NCI-H2171 treated with DMSO at 0.1 percent for 48 hours (cell line): Measurements from ENCODE around the gene PPFIBP2.

Source experiments
- DNase-seq: peaks from one replicate; lab custom pipeline; 2025; lab: John Stamatoyannopoulos, UW

Gene PPFIBP2

GRCh38 chr11:7667460-7667859 lies 153.7 kb downstream of the PPFIBP2 start:
- no peak for DNase-seq

- no peak for DNase-seq
Measured at GRCh38 chr11:7668464-7668863, 154.7 kb downstream of the PPFIBP2 start.

GRCh38 chr11:7668911-7669310 lies 155.1 kb downstream of the PPFIBP2 start:
- DNase-seq, result no peak

DNA sequence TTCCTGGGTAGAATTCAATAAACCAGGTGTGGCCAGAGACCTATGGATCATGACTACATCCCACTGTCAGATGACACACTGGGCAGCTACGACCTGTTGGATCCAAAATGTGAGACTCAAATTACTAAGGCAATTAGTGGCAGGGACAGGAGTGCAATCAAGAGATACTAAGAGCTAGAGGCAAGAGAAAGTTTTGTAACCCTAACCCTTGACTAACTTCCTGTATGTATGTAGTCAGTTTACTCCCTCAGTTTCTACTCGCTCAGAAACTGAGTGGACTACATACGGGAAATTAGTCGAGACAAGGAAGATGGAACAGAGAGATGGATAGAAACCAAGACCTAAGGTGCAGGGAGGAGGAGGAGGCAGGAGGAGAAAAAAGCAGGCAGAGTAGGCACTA lies 156.8 kb downstream of the PPFIBP2 start:
- DNase-seq, result no peak

GRCh38 chr11:7671347-7672215 lies 157.8 kb downstream of the PPFIBP2 start:
- DNase-seq, result no peak

DNA sequence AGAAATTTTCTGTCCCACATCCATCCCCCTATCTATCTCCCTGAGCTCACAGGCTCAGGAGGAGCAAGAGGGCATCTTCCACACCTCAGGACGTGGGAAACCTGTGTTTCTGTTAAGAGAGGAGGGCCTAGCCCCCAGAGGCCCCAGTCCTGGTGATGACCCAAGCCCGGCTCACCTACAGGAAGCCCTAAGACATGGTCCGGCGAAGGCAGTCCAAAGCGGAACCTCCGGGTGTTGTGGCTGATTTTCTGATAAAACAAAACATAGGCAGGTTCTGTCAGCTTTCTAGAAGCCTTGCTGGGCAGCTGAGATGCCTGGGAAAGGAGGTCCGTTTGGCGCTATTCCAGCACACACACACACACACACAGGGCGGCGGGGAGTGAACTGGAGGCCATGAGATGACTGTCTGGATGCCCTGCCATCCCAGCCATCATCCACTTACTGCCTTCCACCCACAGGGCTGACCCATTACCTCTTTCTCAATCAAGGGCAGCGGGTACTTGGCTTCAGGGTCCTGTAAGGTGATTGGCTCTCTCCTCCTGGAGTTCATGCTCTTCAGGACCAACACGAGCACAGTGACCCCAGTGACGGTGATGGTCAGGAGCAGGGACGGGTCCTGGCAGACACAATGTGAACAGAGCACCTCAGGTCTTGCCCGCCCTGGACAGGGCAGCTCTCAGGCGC lies 158.6 kb downstream of the PPFIBP2 start:
- no peak for DNase-seq

GRCh38 chr11:7672960-7673723 lies 159.3 kb downstream of the PPFIBP2 start, which contains the start of gene CYB5R2:
TSS of gene CYB5R2 (minus strand) at chr11:7673500. CDS start at chr11:7672825, 675 bp downstream.
- no peak for DNase-seq

- DNase-seq, result no peak
Measured at GRCh38 chr11:7673724-7674434, 160.1 kb downstream of the PPFIBP2 start.

DNA sequence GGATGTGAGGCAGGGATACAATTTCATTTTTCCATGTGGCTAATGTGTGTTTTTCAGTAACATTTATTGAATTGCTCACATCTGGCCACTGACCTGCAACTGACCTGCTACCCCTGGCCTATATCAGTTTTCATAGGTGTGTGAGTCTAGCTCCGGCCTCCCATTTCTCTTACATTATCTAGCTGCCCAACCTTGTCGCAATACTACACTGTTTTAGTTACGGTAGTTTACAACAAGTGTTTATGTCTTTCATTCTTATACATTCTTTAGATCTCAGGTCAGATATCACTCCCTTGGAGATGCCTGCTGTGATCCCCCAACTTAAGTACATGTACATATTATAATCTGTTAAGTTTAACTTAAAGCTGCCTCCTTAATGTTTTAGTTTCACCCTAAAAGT lies 161.8 kb downstream of the PPFIBP2 start:
- no peak for DNase-seq

DNA sequence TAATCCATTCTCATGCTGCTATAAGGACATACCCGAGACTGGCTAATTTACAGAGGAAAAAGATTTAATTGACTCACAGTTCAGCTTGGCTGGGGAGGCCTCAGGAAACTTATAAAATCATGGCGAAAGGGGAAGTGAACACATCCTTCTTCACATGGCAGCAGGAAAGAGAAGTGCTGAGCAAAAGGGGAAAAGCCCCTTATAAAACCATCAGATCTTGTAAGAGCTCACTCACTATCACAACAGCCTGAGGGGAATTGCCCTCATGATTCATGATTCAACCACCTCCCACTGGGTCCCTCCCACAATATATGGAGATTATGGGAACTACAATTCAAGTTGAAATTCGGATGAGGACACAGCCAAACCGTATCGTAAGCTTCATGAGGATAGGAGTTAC lies 163.3 kb downstream of the PPFIBP2 start:
- DNase-seq, result no peak

GRCh38 chr11:7677796-7678201 lies 164.0 kb downstream of the PPFIBP2 start:
- no peak for DNase-seq

DNA sequence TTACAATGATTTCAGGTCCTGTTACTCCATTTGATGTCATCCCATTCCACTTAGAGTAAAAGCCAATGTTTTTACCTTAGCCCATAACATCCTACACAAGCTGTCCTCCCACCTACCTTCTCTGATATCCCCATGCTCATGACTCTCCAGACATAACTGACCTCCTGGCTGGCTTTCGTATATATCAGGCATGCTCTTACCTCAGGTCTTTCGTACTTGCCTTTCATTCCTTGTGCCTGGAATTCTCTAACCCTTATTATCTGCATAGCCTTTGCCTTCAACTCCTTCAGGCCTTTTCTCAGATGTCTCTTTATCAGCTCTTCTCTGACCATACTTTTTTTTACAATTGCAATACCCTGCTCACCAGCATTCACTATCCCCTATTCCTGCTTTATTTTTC lies 169.8 kb downstream of the PPFIBP2 start:
- DNase-seq, result no peak

- no peak for DNase-seq
Measured at GRCh38 chr11:7686761-7687160, 173.0 kb downstream of the PPFIBP2 start.

GRCh38 chr11:7687386-7687785 lies 173.6 kb downstream of the PPFIBP2 start:
- no peak for DNase-seq

- DNase-seq, result peak; percentile 25
Measured at GRCh38 chr11:7688238-7688826, 174.5 kb downstream of the PPFIBP2 start.

DNA sequence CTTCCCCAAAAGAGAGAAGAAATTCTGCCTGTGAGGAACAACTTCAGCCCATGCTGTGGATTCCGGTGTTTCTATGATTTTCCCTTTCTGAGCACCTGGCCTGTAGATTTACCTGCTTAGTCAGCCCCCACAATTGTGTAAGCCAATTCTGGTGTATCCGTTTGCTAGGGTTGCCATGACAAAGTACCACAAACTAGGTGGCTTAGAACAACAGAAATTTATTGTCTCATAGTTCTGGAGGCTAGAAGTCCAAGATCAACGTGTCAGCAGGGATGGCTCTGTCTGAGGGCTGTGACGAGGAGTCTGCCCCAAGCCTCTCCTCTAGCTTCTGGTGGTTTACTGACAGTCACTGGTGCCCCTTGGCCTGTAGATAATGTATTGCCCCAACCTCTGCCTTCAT lies 175.4 kb downstream of the PPFIBP2 start:
- no peak for DNase-seq

GRCh38 chr11:7690648-7691047 lies 176.8 kb downstream of the PPFIBP2 start:
- DNase-seq, result peak; percentile 7

DNA sequence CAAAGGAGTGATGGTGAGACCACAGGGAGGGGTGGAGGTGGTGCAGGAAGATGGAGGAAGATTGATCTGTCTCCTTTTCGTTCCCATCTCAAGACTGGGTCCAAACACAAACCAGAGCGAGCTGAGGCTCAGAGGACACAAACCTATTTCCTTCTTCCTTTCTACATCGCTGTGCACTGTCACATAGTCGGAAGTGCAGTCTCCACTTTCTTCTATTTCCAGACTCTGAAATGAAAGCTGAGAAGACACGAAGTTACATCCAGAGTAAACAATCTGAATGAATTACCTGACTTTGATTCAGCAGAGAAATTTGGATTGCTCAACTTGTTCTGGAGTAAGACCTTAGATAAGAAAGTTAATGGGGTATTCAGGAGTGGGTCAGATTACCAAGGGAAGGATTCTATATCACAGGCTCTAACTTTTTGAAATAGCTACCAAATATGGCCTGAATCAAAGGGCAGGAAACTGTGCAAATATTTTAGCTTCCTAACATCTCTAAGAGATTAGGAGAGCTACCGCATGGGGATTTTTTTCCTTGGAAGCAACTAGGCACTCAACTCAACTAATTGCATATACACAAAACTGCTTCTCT lies 178.1 kb downstream of the PPFIBP2 start:
- no peak for DNase-seq

DNA sequence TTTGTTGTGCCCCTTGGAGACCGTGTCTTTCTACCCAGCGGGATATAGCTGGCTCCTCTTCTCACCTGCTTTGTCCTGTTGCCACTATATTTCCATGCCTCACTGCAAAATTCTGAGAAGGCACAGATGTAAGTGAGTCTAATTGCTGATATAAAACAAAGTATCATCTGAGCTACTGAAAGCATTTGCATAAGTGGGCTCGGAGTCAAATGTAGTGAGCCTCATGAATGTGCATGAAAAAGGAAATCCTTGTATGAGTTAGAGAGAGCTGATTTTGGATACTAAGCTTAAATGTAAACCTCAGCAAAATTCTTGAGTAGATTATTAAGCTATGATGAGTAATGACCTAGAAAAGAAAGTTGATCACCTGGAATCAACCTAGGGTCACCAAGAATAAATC lies 178.6 kb downstream of the PPFIBP2 start:
- no peak for DNase-seq

- DNase-seq, result no peak
Measured at GRCh38 chr11:7694235-7694634, 180.4 kb downstream of the PPFIBP2 start.

DNA sequence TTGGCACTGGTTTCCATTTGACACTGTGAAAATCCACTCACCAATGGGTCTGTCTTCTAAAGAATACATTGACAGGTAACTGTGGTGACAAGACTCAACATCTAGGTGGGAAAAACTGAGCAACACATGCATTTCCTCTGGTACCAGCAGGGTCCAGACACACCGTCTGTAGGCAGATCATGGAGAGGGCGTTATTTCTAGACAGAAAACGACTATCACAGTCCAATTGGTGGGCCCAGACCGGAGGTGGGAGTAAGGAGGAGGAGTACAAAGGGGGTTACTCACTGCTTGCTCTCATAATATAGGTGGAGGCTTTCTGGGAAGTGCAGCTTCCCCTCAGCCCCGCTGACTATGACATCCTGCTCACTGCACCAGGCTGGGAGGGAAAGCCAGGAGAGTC lies 182.6 kb downstream of the PPFIBP2 start:
- DNase-seq, result no peak
